ENCODE data around the gene ROR1. TPM values are rescaled to one million over a fixed set of nuclear protein-coding genes. Genes with fewer than 3 reads are reported as not detected.

ROR1 gene
- total and polyA plus RNA-seq, 10 of the 15 experiments (the other 5 are each of a cell fraction or from before 2014, with no cell fraction given) = 0.02 to 0.08 (median 0.05) TPM; not detected in 6

- CTCF ChIA-PET = interaction anchor here (0.6 kb wide), 1 partner anchor 1378 kb away, joined by 3 read pairs; no protein-coding TSS in a partner anchor
- in situ Hi-C loops (cut with MboI) (no loop called here), intact Hi-C loops (cut with micrococcal nuclease; ENCODE audit: unreplicated experiment) (no loop called here)
- no peak for TF ChIP-seq BHLHE40 (IDR thresholded peaks at IDR 0.05; ENCODE audit: borderline replicate concordance in 1 of 2, low read depth in 2 of 2, low read length in 1 of 2)
- TF ChIP-seq ZNF207 (IDR thresholded peaks at IDR 0.05; ENCODE audit: borderline replicate concordance) = no peak
- TF ChIP-seq, protein P1, sequence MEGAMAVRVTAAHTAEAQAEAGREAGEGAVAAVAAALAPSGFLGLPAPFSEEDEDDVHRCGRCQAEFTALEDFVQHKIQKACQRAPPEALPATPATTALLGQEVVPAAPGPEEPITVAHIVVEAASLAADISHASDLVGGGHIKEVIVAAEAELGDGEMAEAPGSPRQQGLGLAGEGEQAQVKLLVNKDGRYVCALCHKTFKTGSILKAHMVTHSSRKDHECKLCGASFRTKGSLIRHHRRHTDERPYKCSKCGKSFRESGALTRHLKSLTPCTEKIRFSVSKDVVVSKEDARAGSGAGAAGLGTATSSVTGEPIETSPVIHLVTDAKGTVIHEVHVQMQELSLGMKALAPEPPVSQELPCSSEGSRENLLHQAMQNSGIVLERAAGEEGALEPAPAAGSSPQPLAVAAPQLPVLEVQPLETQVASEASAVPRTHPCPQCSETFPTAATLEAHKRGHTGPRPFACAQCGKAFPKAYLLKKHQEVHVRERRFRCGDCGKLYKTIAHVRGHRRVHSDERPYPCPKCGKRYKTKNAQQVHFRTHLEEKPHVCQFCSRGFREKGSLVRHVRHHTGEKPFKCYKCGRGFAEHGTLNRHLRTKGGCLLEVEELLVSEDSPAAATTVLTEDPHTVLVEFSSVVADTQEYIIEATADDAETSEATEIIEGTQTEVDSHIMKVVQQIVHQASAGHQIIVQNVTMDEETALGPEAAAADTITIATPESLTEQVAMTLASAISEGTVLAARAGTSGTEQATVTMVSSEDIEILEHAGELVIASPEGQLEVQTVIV (IDR thresholded peaks at IDR 0.05; ENCODE audit: borderline replicate concordance, partially characterized antibody) = no peak
- no peak for TF ChIP-seq ETV6 (conservative IDR thresholded peaks at IDR 0.05 in 1 of 2, IDR thresholded peaks at IDR 0.05 in 1 of 2; ENCODE audit: borderline replicate concordance in 1 of 2, low read depth in 1 of 2)
- no peak for TF ChIP-seq TAF1 (IDR thresholded peaks at IDR 0.05; ENCODE audit: borderline replicate concordance, low read depth, low read length)
- TF ChIP-seq YY1 (IDR thresholded peaks at IDR 0.05; ENCODE audit: low read depth, low read length) = no peak
- TF ChIP-seq POLR2A (IDR thresholded peaks at IDR 0.05; ENCODE audit: low read depth, low read length) = no peak
- TF ChIP-seq WRNIP1 (IDR thresholded peaks at IDR 0.05; ENCODE audit: borderline replicate concordance, low read depth, low read length) = no peak
- TF ChIP-seq IKZF2 (IDR thresholded peaks at IDR 0.05) = no peak
- Histone ChIP-seq H3K4me2 (ENCODE audit: control insufficient read depth, insufficient read depth) (no peak overlapping the region), H3K36me3 (ENCODE audit: control insufficient read depth in 2 of 2, insufficient read depth in 2 of 2, low read length in 1 of 2) (no peaks in the 10 kb centered on the region), H3K9me3 (replicated peaks; ENCODE audit: control insufficient read depth, insufficient read depth, low read length) (no peaks in the 10 kb centered on the region), H3K27ac (ENCODE audit: control insufficient read depth, insufficient read depth) (no peak overlapping the region), H3K9ac (ENCODE audit: control insufficient read depth, insufficient read depth, low read length) (no peak overlapping the region), H3K4me1 (ENCODE audit: control insufficient read depth, insufficient read depth, low read length) (no peaks in the 10 kb centered on the region), H3K4me3 (no peak overlapping the region), H3K79me2 (ENCODE audit: control insufficient read depth, insufficient read depth, low read length) (no peaks in the 10 kb centered on the region), H4K20me1 (ENCODE audit: control insufficient read depth, insufficient read depth) (no peaks in the 10 kb centered on the region), H2AFZ (ENCODE audit: control insufficient read depth, low read depth, low read length) (no peak overlapping the region), H3K27me3 (replicated peaks in 1 of 2; ENCODE audit: control insufficient read depth in 2 of 2, insufficient read depth in 2 of 2, low read length in 1 of 2) (peaks cover 0 to 3% of the 10 kb centered on the region in 2 experiments; a peak in 1 of 4 replicates)
- BruUV-seq (replicated peaks) = no TSS peak
- POLR2A ChIA-PET = no interaction called here
- ATAC-seq (no peak), FAIRE-seq (no peak), DNase-seq (ENCODE audit: low read depth, low spot score) (no peak)
- SMC1A ChIA-PET (ENCODE audit: uncharacterized antibody, unreplicated experiment) = no interaction called here
- RAD21 ChIA-PET (ENCODE audit: unreplicated experiment) = no interaction called here
- WGBS (ENCODE audit: insufficient coverage, insufficient replicate concordance, low lambda C conversion rate, missing lambda C conversion rate) = 37% methylated on average over 3 of the region's 3 CpGs
Measured at GRCh38 chr1:64041371-64042131, 267.7 kb downstream of the ROR1 start.
